Activated T-helper 2 cell treated with anti-CD3 and anti-CD28 coated beads, Interferon-gamma antibody, Interleukin-2, Interleukin-4, amounts not matched to agents 10 μg/mL and 5 μg/mL and 100 μg/mL, durations not matched to agents 14 hours and 24 hours and 36 hours (primary cell): Measurements from ENCODE around the gene PTX4. TPM values are rescaled to one million over a fixed set of nuclear protein-coding genes. Genes with fewer than 3 reads are reported as not detected.
A peak's percentile ranks its signal among the peaks of the same experiment; 100 is the strongest.

Experiments used
- DNase-seq: peaks from one replicate; pipeline ENCODE4 v3.0.0; 2021; ENCODE audit warnings: low spot score
- H3K27ac Mint-ChIP-seq: one replicate; pipeline ENCODE4 v1.8.0; 2021; ENCODE audit warnings: mixed read lengths
- H3K27me3 Mint-ChIP-seq: one replicate; pipeline ENCODE4 v1.8.0; 2021; ENCODE audit warnings: low read depth, mixed read lengths
- H3K36me3 Mint-ChIP-seq: one replicate; pipeline ENCODE4 v1.8.0; 2021; ENCODE audit warnings: low read depth, mixed read lengths
- H3K4me1 Mint-ChIP-seq: one replicate; pipeline ENCODE4 v1.8.0; 2021; ENCODE audit warnings: low read depth, mixed read lengths
- H3K4me3 Mint-ChIP-seq: one replicate; pipeline ENCODE4 v1.8.0; 2021; ENCODE audit warnings: low read depth, mild to moderate bottlenecking, moderate library complexity, mixed read lengths
- H3K9me3 Mint-ChIP-seq: one replicate; pipeline ENCODE4 v1.8.0; 2021; ENCODE audit warnings: mixed read lengths
- intact Hi-C: fragments of 100-400 bp; cut with micrococcal nuclease; formaldehyde crosslinking; loops from one replicate; pipeline ENCODE4 v1.15.1; 2023
- total RNA-seq: library from RNA; stranded (reverse); gene quantifications from 2 replicates; pipeline ENCODE4 v1.2.3, GENCODE V29; 2022

Gene PTX4, protein sequence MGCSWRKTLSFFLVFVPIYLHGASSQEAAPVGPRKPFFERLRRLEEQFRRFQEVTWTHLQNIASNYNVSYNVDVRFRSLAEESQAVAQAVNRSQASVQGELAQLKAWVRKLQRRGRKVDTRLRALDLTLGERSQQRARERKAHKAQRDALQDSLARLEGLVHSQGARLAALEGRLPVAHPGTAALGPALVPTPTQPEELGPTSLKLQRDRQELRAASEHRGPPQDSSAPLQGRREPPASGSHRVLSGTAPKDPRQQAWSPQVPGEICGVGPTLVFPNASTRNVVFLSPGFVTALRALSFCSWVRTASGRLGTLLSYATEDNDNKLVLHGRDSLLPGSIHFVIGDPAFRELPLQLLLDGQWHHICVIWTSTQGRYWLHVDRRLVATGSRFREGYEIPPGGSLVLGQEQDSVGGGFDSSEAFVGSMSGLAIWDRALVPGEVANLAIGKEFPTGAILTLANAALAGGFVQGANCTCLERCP
- total RNA-seq = not detected in 2 replicates

DNA sequence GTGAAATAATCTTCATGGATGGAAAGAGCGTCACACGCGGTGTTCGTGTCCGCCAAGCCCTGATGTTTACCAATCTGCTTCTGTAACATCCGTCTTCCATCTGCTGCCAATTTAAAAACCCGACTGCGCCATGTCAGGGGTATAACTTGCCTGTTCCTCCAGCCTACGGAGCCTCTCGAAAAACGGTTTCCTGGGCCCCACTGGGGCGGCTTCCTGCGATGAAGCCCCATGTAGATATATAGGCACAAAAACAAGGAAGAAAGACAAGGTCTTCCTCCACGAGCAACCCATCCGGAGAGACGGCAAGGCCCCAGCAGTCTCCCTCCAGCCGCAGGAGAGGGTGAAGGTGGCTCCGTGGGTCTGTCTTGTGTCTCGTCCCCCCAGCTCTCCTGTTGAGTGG lies at the start of gene PTX4:
Gene PTX4 (minus strand): TSS at position 326 of the 400 bp plus-strand sequence. CDS start 35 bp downstream, at position 291.
- Mint-ChIP-seq H3K27me3 (no peaks in the 10 kb centered on the region), H3K27ac (no peak within 1 kb of the TSS), H3K9me3 (no peaks in the 10 kb centered on the region), H3K36me3 (no peaks in the 10 kb centered on the region), H3K4me1 (peaks cover 6% of the 10 kb centered on the region), H3K4me3 (no peak within 1 kb of the TSS)
- no peak for DNase-seq
- intact Hi-C loops = no loop called here

DNA sequence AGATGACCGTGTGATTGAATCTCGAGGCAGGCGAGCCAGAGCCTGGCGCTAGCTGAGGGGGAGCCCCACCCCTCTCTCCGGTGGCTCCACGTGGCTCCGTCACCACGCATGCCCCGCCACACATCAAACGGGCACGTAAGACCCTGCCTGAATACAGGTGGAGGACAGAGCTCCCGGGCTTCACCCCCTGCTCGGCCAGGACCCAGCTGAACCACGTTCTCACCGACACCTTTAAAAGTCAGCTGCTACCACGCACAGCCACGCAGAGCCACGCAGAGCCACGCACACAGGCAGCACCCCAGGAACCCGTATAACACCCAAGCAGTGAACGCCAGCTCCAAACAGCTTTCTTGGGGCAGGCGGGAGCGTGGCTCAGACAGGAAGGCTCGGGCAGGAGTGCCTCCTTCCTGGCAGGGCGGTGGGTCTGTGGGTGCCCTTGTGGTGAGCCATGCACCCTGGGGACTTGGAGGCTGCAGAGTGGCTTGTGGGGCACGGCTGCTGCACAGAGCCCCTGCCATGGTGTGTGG lies 49.1 kb upstream of the PTX4 start:
- no peak for DNase-seq
- Mint-ChIP-seq H3K27me3 (no peaks in the 10 kb centered on the region), H3K36me3 (peaks cover 53% of the 10 kb centered on the region), H3K27ac (peak overlapping the region; percentile 63), H3K4me3 (peak overlapping the region; percentile 72), H3K4me1 (peaks cover 32% of the 10 kb centered on the region), H3K9me3 (no peaks in the 10 kb centered on the region)
- intact Hi-C loops = loop anchor here (10.0 kb wide), 1 partner anchor 167 kb away; the partner anchor contains the start of gene MAPK8IP3

DNA sequence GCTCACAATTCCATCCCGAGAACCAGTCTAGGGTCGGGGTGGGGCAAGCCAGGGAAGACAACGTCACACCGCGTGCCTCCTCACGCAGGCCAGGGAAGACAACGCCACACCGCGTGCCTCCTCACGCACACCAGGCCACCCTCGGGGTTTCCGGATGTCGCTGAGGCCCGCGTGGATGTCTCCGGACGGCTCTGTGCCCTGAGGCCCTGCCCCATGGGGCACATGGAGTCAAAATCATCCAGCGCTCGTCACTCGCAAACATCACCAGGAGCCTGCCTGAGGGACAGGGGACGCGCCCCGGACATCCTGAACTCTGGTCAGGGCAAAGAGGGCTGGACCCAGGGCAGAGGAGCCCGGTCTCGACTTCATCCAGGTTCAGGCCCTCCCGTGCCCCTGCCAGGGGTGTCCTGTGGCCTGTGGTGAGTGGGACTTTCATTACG lies 48.4 kb upstream of the PTX4 start:
- Mint-ChIP-seq H3K27ac (peak overlapping the region; percentile 83), H3K36me3 (peaks cover 53% of the 10 kb centered on the region), H3K27me3 (no peaks in the 10 kb centered on the region), H3K4me3 (peak overlapping the region; percentile 94), H3K4me1 (peaks cover 31% of the 10 kb centered on the region), H3K9me3 (no peaks in the 10 kb centered on the region)
- intact Hi-C loops = loop anchor here (10.0 kb wide), 1 partner anchor 168 kb away; the partner anchor contains the start of gene MAPK8IP3
- no peak for DNase-seq

GRCh38 chr16:1536601-1537000 lies 47.9 kb upstream of the PTX4 start:
- intact Hi-C loops = loop anchor here (10.0 kb wide), 1 partner anchor 168 kb away; the partner anchor contains the start of gene MAPK8IP3
- H3K27ac Mint-ChIP-seq = peak overlapping the region; percentile 83
- no peaks in the 10 kb centered on the region for H3K27me3 Mint-ChIP-seq
- peak overlapping the region; percentile 94 for H3K4me3 Mint-ChIP-seq
- no peak for DNase-seq
- peaks cover 50% of the 10 kb centered on the region for H3K36me3 Mint-ChIP-seq
- peaks cover 31% of the 10 kb centered on the region for H3K4me1 Mint-ChIP-seq
- no peaks in the 10 kb centered on the region for H3K9me3 Mint-ChIP-seq

DNA sequence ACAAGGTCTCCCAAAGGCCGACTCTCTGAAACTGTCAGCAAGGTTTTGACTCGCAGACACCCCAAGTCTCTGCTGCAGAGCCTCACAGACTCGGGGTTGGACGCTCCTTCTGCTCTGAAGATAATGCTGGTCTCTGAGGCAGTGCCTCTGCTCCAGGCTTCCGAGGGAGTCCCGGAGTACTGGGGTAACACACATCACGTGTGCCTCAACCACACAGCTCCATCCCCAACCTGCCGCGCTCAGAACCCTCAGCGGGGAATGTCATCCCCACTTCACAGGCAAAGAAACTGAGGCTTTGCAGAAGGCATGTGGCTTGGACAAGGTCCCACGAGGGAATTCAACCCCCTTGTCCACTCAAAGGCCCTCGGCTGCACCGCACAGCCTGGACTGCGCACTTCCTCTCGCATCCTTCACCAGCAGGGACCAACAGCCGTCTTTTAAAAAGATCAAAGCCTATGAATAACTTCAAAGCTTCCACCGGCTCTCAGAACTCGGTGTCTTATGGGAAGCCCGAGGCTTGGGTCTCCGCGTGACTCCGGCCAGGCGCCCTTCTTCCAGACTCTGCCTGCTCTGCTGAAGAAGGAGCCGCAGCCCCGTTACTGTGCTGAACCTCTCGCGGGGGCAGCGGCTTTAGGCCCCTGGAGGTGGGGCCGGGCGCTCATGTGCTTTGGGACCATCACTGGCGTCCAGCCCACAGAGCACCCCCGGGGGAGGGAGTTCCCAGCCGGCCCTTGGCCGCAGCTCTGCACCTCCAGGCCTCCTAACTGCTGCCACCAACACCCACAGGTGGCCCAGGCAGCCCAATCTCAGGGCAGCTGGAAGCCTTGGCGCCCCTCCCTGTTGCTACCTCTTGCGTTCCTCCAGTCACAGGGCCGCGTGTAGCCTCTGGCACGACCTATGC lies 46.9 kb upstream of the PTX4 start:
- H3K4me1 Mint-ChIP-seq = peaks cover 31% of the 10 kb centered on the region
- peak overlapping the region; percentile 94 for H3K4me3 Mint-ChIP-seq
- H3K27me3 Mint-ChIP-seq = no peaks in the 10 kb centered on the region

GRCh38 chr16:1534021-1535020 lies 45.6 kb upstream of the PTX4 start:
- Mint-ChIP-seq H3K27me3 (no peaks in the 10 kb centered on the region), H3K4me1 (peaks cover 31% of the 10 kb centered on the region), H3K9me3 (no peaks in the 10 kb centered on the region), H3K36me3 (peaks cover 41% of the 10 kb centered on the region), H3K4me3 (peak overlapping the region; percentile 94), H3K27ac (peak overlapping the region; percentile 80)
- no peak for DNase-seq
- intact Hi-C loops = loop anchor here (1.0 to 10.0 kb wide), 2 partner anchors 9 to 170 kb away; partner anchors contain the start of gene MAPK8IP3

More for the DNA sequence above, 46.9 kb upstream of the PTX4 start:
- Mint-ChIP-seq H3K27ac (peak overlapping the region; percentile 80), H3K9me3 (no peaks in the 10 kb centered on the region), H3K36me3 (peaks cover 50% of the 10 kb centered on the region)
- intact Hi-C loops = loop anchor here (1.0 to 10.0 kb wide), 2 partner anchors 8 to 169 kb away; partner anchors contain the start of gene MAPK8IP3
- no peak for DNase-seq

DNA sequence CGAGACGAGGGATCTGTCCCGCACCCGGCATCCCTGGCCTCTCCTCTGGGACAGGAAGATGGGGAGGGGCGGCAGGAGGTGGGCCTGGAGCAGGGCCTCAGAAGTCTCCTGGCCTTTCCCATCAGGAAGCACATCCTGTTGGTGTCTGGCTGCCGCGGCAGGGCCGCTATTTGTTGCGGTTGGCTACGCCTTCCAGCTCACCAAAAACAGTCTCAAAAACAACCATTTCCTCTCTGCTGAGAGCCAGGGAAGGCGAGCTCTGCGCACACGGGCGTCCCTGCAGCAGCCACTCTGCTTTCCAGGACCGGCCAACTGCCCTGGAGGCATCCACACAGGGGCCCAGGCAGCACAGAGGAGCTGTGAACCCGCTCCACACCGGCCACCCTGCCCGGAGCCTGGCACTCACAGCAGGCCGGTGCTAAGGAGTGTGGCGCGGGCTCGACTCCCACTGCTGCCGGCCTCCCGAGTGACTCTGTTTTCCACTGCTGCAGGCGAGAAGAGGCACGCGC lies 44.8 kb upstream of the PTX4 start, which contains the start of gene TMEM204:
Gene TMEM204 (plus strand): TSS at position 224 of the 509 bp plus-strand sequence. CDS start 610 bp downstream, outside the sequence.
- Mint-ChIP-seq H3K4me3 (peak within 1 kb of the TSS; percentile 94), H3K27ac (peak within 1 kb of the TSS; percentile 80), H3K36me3 (peaks cover 33% of the 10 kb centered on the region), H3K27me3 (no peaks in the 10 kb centered on the region), H3K9me3 (no peaks in the 10 kb centered on the region), H3K4me1 (peaks cover 31% of the 10 kb centered on the region)
- intact Hi-C loops = loop anchor here (10.0 kb wide), 1 partner anchor 171 kb away; the partner anchor contains the start of gene MAPK8IP3
- DNase-seq = peak; percentile 37

GRCh38 chr16:1532771-1533170 lies 44.0 kb upstream of the PTX4 start:
- no peaks in the 10 kb centered on the region for H3K9me3 Mint-ChIP-seq

DNA sequence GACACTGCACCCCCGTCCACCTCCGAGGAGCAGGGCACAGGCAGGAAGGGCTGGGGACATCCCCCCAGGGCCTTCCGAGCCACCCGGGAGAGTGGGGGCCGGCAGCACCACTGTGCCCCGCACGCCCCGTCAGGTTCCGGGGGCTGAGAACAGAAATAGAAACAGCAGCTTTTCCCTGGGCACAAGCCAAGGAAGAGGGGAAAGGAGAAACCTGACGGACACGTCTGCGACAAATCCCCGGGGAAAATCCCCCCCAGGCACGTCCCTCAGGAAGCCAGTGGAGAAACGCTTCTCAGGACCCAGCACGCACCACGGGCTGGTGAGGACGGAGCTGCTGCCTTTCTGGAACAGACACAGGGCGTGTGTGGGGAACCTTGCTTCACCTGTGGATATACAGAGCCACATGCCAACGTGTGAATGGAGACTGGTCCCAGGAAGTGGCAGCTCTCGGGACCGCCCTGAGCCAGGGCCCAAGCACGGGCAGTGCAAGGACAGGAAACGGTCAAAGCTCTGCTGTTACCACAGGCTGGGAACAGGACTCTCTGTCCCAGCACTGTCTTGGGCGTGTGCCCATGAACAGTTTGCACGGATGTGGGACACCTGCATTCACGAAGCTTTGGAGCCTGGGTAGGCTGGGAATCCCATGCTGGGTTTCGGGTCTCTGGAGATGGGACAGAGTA lies 43.5 kb upstream of the PTX4 start:
- H3K27me3 Mint-ChIP-seq = no peaks in the 10 kb centered on the region
- no peak overlapping the region for H3K27ac Mint-ChIP-seq
- H3K4me1 Mint-ChIP-seq = peaks cover 23% of the 10 kb centered on the region
- H3K36me3 Mint-ChIP-seq = peaks cover 21% of the 10 kb centered on the region
- H3K4me3 Mint-ChIP-seq = no peak overlapping the region
- H3K9me3 Mint-ChIP-seq = no peaks in the 10 kb centered on the region
- intact Hi-C loops = loop anchor here (10.0 kb wide), 1 partner anchor 173 kb away; the partner anchor contains the start of gene MAPK8IP3
- no peak for DNase-seq

More at GRCh38 chr16:1532771-1533170, 44.0 kb upstream of the PTX4 start:
- H3K27me3 Mint-ChIP-seq = no peaks in the 10 kb centered on the region
- peak overlapping the region; percentile 94 for H3K4me3 Mint-ChIP-seq
- intact Hi-C loops = loop anchor here (10.0 kb wide), 1 partner anchor 172 kb away; the partner anchor contains the start of gene MAPK8IP3
- H3K36me3 Mint-ChIP-seq = peaks cover 26% of the 10 kb centered on the region
- H3K4me1 Mint-ChIP-seq = peaks cover 26% of the 10 kb centered on the region
- H3K27ac Mint-ChIP-seq = peak overlapping the region; percentile 73
- DNase-seq = no peak

DNA sequence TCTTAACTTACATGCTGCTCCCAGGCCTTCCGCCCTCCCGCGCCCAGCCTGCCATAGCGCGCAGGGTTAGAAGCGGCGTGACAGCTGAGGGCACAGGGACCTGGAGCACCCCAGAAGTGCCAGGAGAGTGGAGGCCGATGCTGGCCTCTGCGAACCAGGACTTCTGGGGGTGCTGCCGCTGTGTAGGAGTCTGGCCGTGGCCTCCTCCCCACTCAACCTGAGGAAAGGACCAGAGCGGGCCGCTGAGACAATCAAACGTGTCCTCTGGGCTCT lies 42.8 kb upstream of the PTX4 start:
- Mint-ChIP-seq H3K36me3 (peaks cover 15% of the 10 kb centered on the region), H3K4me3 (no peak overlapping the region), H3K27me3 (no peaks in the 10 kb centered on the region), H3K9me3 (no peaks in the 10 kb centered on the region), H3K4me1 (peaks cover 23% of the 10 kb centered on the region), H3K27ac (no peak overlapping the region)
- DNase-seq = no peak
- intact Hi-C loops = loop anchor here (10.0 kb wide), 1 partner anchor 173 kb away; the partner anchor contains the start of gene MAPK8IP3
